GM21390 (cell line): ENCODE data around the gene GRIA2.

Experiments
- ATAC-seq: cut with Tn5 transposase; IDR thresholded peaks from one replicate; pipeline ENCODE4 v1.9.1; 2021; ENCODE audit not compliant: unreplicated experiment

GRIA2 gene

DNA sequence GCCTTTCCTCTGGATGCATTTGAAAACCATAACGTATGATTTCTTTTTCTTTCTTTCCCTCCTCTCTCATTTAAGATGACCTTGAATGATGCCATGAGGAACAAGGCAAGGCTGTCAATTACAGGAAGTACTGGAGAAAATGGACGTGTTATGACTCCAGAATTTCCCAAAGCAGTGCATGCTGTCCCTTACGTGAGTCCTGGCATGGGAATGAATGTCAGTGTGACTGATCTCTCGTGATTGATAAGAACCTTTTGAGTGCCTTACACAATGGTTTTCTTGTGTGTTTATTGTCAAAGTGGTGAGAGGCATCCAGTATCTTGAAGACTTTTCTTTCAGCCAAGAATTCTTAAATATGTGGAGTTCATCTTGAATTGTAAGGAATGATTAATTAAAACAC is 142.8 kb downstream of the GRIA2 start:
- ATAC-seq: no peak

DNA sequence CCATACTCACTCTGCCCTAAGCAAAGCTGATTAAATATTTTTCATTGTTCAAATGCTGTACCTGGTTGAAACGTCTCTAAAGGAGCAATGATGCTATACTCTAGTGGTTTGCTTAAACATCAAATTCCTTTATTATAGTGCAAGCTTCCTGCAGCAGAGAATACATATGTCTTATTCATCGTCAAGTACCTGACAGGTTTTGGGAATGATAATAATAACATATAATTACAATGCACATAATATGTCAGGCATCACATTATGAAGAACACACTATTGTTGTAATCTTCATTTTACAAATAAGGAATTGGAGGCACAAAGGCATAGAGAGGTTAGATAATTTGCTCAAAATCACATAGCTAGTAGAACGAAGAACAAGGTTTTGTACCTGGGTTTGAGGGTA is 151.6 kb downstream of the GRIA2 start:
- ATAC-seq: no peak

DNA sequence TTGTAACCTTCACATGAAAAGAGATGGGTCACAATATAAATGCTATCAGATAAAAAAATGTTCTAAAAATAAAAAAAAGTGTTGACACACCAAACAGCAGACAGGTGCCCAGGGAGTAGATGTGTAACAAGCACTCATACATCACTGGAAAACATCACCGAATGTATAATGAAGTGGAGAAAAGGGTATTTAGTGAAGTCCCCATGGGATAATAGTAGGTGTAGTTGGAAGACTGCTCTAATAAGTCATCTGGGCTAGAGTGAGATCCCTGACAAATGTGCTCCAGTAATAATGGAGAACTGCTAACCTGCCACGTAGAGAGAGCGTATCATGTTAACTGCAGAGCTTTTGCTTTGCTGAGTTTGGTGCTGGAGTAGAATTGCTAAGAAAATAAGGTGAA is 152.0 kb downstream of the GRIA2 start:
- ATAC-seq: no peak

DNA sequence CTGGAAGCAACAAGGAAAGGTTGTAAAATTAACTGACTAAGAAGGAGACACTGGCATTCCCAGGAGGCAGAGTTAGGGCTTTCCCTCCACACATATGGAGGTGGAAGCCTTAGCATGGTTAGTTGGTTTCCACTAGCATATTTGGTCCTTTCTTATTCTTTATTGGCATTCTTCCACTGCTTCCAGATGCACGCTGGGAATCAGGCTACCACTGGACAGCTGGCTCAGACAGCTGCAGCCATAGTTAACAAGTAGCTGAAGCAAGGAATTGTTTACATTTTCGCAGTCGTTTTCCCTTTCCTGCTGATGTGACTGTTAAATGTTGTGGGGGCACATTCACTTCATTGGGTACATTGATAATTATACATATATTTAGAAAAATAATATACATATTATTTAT is 169.2 kb downstream of the GRIA2 start:
- ATAC-seq: no peak

DNA sequence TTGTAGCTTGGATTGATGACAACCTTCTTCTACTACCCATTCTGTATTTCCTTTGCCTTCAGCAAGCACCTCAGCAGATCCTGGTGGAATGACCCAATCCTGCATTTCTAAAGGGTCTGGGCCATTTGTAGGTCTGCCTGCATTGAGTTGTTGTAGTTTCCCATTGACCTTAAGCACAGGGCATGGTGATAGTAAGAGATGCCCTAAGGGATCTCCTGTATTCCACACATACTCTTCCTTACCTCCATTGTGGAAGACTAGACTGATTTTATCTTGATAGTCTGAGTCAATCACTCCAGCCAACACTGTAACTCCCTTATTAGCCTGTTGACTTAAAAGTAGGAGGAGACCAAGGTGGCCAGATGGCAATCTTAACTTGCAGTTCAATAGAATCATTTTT is 184.5 kb downstream of the GRIA2 start:
- ATAC-seq: no peak
